Nephron progenitor cell (in vitro differentiated cells): Measurements from ENCODE around the gene EMILIN3.
A peak's percentile ranks its signal among the peaks of the same experiment; 100 is the strongest.

ENCODE experiments used
- DNase-seq: peaks from one replicate; pipeline ENCODE4 v3.0.0; 2021
- H3K27ac Mint-ChIP-seq: 2 replicates; pipeline ENCODE4 v1.8.0; 2021; ENCODE audit warnings: mild to moderate bottlenecking, moderate library complexity, mixed read lengths
- H3K27me3 Mint-ChIP-seq: 2 replicates; pipeline ENCODE4 v1.8.0; 2021; ENCODE audit warnings: mild to moderate bottlenecking, low read depth, mixed read lengths; ENCODE audit not compliant: poor library complexity
- H3K36me3 Mint-ChIP-seq: 2 replicates; pipeline ENCODE4 v1.8.0; 2021; ENCODE audit warnings: low read depth, mixed read lengths
- H3K4me1 Mint-ChIP-seq: 2 replicates; pipeline ENCODE4 v1.8.0; 2021; ENCODE audit warnings: mixed read lengths
- H3K4me3 Mint-ChIP-seq: 2 replicates; pipeline ENCODE4 v1.8.0; 2021; ENCODE audit warnings: mild to moderate bottlenecking, moderate library complexity, mixed read lengths
- H3K9me3 Mint-ChIP-seq: 2 replicates; pipeline ENCODE4 v1.8.0; 2021; ENCODE audit warnings: mild to moderate bottlenecking, moderate library complexity, mixed read lengths
- CTCF ChIP-seq: fragments of 200-600 bp; sonication (generic); IDR thresholded peaks from 2 replicates; pipeline ENCODE4 v1.5.0; 2021; ENCODE audit warnings: antibody characterized with exemption

Gene EMILIN3

GRCh38 chr20:41386502-41387427, 20.1 kb upstream of the EMILIN3 start:
- no peak overlapping the region for H3K4me3 Mint-ChIP-seq
- H3K36me3 Mint-ChIP-seq, result no peaks in the 10 kb centered on the region

GRCh38 chr20:41382791-41383305, 16.2 kb upstream of the EMILIN3 start:
- Mint-ChIP-seq H3K4me3 (no peak overlapping the region), H3K4me1 (peaks cover 22% of the 10 kb centered on the region), H3K27ac (no peak overlapping the region), H3K36me3 (no peaks in the 10 kb centered on the region), H3K27me3 (peaks cover 40% of the 10 kb centered on the region), H3K9me3 (no peaks in the 10 kb centered on the region)
- no peak for DNase-seq
- no peak for TF ChIP-seq CTCF

More at GRCh38 chr20:41386502-41387427, 20.1 kb upstream of the EMILIN3 start:
- TF ChIP-seq CTCF, result no peak
- Mint-ChIP-seq H3K9me3 (no peaks in the 10 kb centered on the region), H3K27me3 (peaks cover 24% of the 10 kb centered on the region), H3K4me1 (peaks cover 25% of the 10 kb centered on the region), H3K27ac (no peak overlapping the region)
- DNase-seq, result no peak

- no peaks in the 10 kb centered on the region for H3K9me3 Mint-ChIP-seq
- H3K4me3 Mint-ChIP-seq, result no peak overlapping the region
- peaks cover 46% of the 10 kb centered on the region for H3K27me3 Mint-ChIP-seq
- H3K27ac Mint-ChIP-seq, result peak overlapping the region; percentile 25
- no peak for DNase-seq
- H3K4me1 Mint-ChIP-seq, result peaks cover 26% of the 10 kb centered on the region
- H3K36me3 Mint-ChIP-seq, result no peaks in the 10 kb centered on the region
- no peak for TF ChIP-seq CTCF
Measured at GRCh38 chr20:41380551-41381193, 14.1 kb upstream of the EMILIN3 start.

GRCh38 chr20:41379551-41379950, 12.9 kb upstream of the EMILIN3 start:
- Mint-ChIP-seq H3K36me3 (no peaks in the 10 kb centered on the region), H3K27me3 (peaks cover 46% of the 10 kb centered on the region)
- DNase-seq, result no peak

GRCh38 chr20:41377275-41377674, 10.7 kb upstream of the EMILIN3 start:
- peaks cover 10% of the 10 kb centered on the region for H3K9me3 Mint-ChIP-seq
- H3K27ac Mint-ChIP-seq, result no peak overlapping the region
- no peak for DNase-seq
- no peaks in the 10 kb centered on the region for H3K36me3 Mint-ChIP-seq
- peaks cover 52% of the 10 kb centered on the region for H3K4me1 Mint-ChIP-seq
- peaks cover 38% of the 10 kb centered on the region for H3K27me3 Mint-ChIP-seq
- no peak for TF ChIP-seq CTCF
- H3K4me3 Mint-ChIP-seq, result no peak overlapping the region

More at GRCh38 chr20:41379551-41379950, 12.9 kb upstream of the EMILIN3 start:
- no peak for TF ChIP-seq CTCF
- Mint-ChIP-seq H3K4me1 (peaks cover 36% of the 10 kb centered on the region), H3K27ac (no peak overlapping the region), H3K4me3 (no peak overlapping the region), H3K9me3 (no peaks in the 10 kb centered on the region)
